Cerebellar cortex (tissue), 1 donor: ENCODE results near the gene CEP164.
A peak's percentile ranks its signal among the peaks of the same experiment; 100 is the strongest.
"Not testable (repeated sequence)": the region's sequence is repeated elsewhere in the genome, so short reads cannot be mapped to it uniquely, and the experiment has no call there.

Experiments used
- DNase-seq: peaks from one replicate; pipeline ENCODE4 v3.0.0-alpha.2; 2015; ENCODE audit warnings: low spot score

Gene CEP164

GRCh38 chr11:117305145-117305544, 22.5 kb upstream of the CEP164 start:
- no peak for DNase-seq

GRCh38 chr11:117309310-117309709, 18.3 kb upstream of the CEP164 start:
- no peak for DNase-seq

- no peak for DNase-seq
These were observed 14.6 kb upstream of the CEP164 start for GRCh38 chr11:117313091-117313490.

GRCh38 chr11:117313828-117314768, 13.6 kb upstream of the CEP164 start:
- no peak for DNase-seq

GRCh38 chr11:117314840-117315239, 12.8 kb upstream of the CEP164 start:
- DNase-seq = no peak

- no peak for DNase-seq
These were observed 12.1 kb upstream of the CEP164 start for GRCh38 chr11:117315285-117316196.

- DNase-seq = peak; percentile 96
These were observed 11.3 kb upstream of the CEP164 start, which contains the start of gene BACE1 for GRCh38 chr11:117316197-117316961. TSS of gene BACE1 (minus strand) at chr11:117316256. CDS start at chr11:117315795, 461 bp downstream.

- DNase-seq = no peak
These were observed 8.9 kb upstream of the CEP164 start for GRCh38 chr11:117318738-117319137.

GRCh38 chr11:117319214-117319840, 8.3 kb upstream of the CEP164 start:
- no peak for DNase-seq

GRCh38 chr11:117327255-117327566, 443 bp upstream of the CEP164 start:
- not testable (repeated sequence) for DNase-seq

GRCh38 chr11:117328375-117329010, 839 bp downstream of the CEP164 start:
- peak; percentile 60 for DNase-seq

GRCh38 chr11:117332843-117333242, 5.2 kb downstream of the CEP164 start:
- no peak for DNase-seq

GRCh38 chr11:117333917-117334316, 6.3 kb downstream of the CEP164 start:
- DNase-seq = no peak

GRCh38 chr11:117334896-117335295, 7.2 kb downstream of the CEP164 start:
- no peak for DNase-seq

GRCh38 chr11:117335399-117335798, 7.7 kb downstream of the CEP164 start:
- no peak for DNase-seq

GRCh38 chr11:117337076-117337475, 9.4 kb downstream of the CEP164 start:
- no peak for DNase-seq

GRCh38 chr11:117345039-117345438, 17.4 kb downstream of the CEP164 start:
- no peak for DNase-seq

- no peak for DNase-seq
These were observed 26.9 kb downstream of the CEP164 start for GRCh38 chr11:117354550-117354949.

- no peak for DNase-seq
These were observed 28.7 kb downstream of the CEP164 start for GRCh38 chr11:117356126-117356890.

- no peak for DNase-seq
These were observed 33.8 kb downstream of the CEP164 start for GRCh38 chr11:117361432-117361831.
